Liver (tissue), 9 donors: ENCODE data around the gene CLCN2. TPM values are rescaled to one million over a fixed set of nuclear protein-coding genes. Genes with fewer than 3 reads are reported as not detected.

Source experiments
- DNase-seq: peaks from one replicate; pipeline ENCODE4 v3.0.0-alpha.2; 2017; ENCODE audit warnings: low spot score
- H3K27ac ChIP-seq, 2 donors: one replicate each; pipeline ENCODE4 v1.7.0; 2013; ENCODE audit warnings: inconsistent platforms in 2 of 2, low read length in 2 of 2, control low read depth in 1 of 2, low read depth in 1 of 2, mild to moderate bottlenecking in 1 of 2
- H3K27me3 ChIP-seq, 4 donors: one replicate each; pipeline versions ENCODE4 v1.6.1 to v1.7.0; 2013; ENCODE audit warnings: low read length in 3 of 4, inconsistent platforms in 1 of 4, mild to moderate bottlenecking in 1 of 4, moderate library complexity in 1 of 4; ENCODE audit not compliant: control insufficient read depth in 4 of 4, insufficient read depth in 4 of 4
- H3K36me3 ChIP-seq, 4 donors: one replicate each; pipeline versions ENCODE4 v1.6.1 to v1.7.0; 2013; ENCODE audit warnings: low read length in 3 of 4, mild to moderate bottlenecking in 3 of 4, low read depth in 1 of 4, moderate library complexity in 1 of 4; ENCODE audit not compliant: control insufficient read depth in 4 of 4, insufficient read depth in 3 of 4
- H3K4me1 ChIP-seq, 4 donors: one replicate each; pipeline versions ENCODE4 v1.6.1 to v1.7.0; 2013; ENCODE audit warnings: low read length in 3 of 4, mild to moderate bottlenecking in 3 of 4, moderate library complexity in 1 of 4; ENCODE audit not compliant: control insufficient read depth in 4 of 4, insufficient read depth in 4 of 4
- H3K4me3 ChIP-seq, 3 donors: one replicate each; pipeline versions ENCODE4 v1.6.1 to v1.7.0; 2013; ENCODE audit warnings: low read length in 3 of 3, control low read depth in 1 of 3, low read depth in 1 of 3, mild to moderate bottlenecking in 1 of 3
- H3K9ac ChIP-seq, 2 donors: one replicate each; pipeline ENCODE4 v1.7.0; 2013; ENCODE audit warnings: low read length in 2 of 2, mild to moderate bottlenecking in 2 of 2, moderate library complexity in 2 of 2, control low read depth in 1 of 2, low read depth in 1 of 2
- H3K9me3 ChIP-seq, 4 donors: one replicate each; pipeline versions ENCODE4 v1.6.1 to v1.7.0; 2013; ENCODE audit warnings: low read length in 3 of 4; ENCODE audit not compliant: control insufficient read depth in 4 of 4
- EGR1 ChIP-seq, 2 donors: IDR thresholded peaks; 2 replicates each; pipeline ENCODE4 v1.6.1; 2016 to 2018; ENCODE audit warnings: antibody characterized with exemption in 2 of 2, low read depth in 2 of 2
- FOXA1 ChIP-seq: IDR thresholded peaks from 2 replicates; pipeline ENCODE4 v1.6.1; 2016; ENCODE audit warnings: antibody characterized with exemption
- FOXA2 ChIP-seq: IDR thresholded peaks from 2 replicates; pipeline ENCODE4 v1.6.1; 2016; ENCODE audit warnings: antibody characterized with exemption
- GABPA ChIP-seq, 2 donors: IDR thresholded peaks in 1 of 2; conservative IDR thresholded peaks in 1 of 2; 2 replicates each; pipeline ENCODE4 v1.6.1; 2016; ENCODE audit warnings: antibody characterized with exemption in 2 of 2, mild to moderate bottlenecking in 1 of 2, moderate library complexity in 1 of 2
- HNF4G ChIP-seq: IDR thresholded peaks from 2 replicates; pipeline ENCODE4 v1.6.1; 2016; ENCODE audit warnings: antibody characterized with exemption
- JUND ChIP-seq, 2 donors: IDR thresholded peaks; 2 replicates each; pipeline ENCODE4 v1.6.1; 2016; ENCODE audit warnings: antibody characterized with exemption in 2 of 2
- NR2F2 ChIP-seq: IDR thresholded peaks from 2 replicates; pipeline ENCODE4 v1.6.1; 2016; ENCODE audit warnings: antibody characterized with exemption
- RAD21 ChIP-seq, 2 donors: IDR thresholded peaks; 2 replicates each; pipeline ENCODE4 v1.6.1; 2016; ENCODE audit warnings: antibody characterized with exemption in 2 of 2, mild to moderate bottlenecking in 2 of 2
- RXRA ChIP-seq, 2 donors: IDR thresholded peaks; 2 replicates each; pipeline ENCODE4 v1.6.1; 2017 to 2018; ENCODE audit warnings: antibody characterized with exemption in 2 of 2, mild to moderate bottlenecking in 1 of 2
- SP1 ChIP-seq: IDR thresholded peaks from 2 replicates; pipeline ENCODE4 v1.6.1; 2018; ENCODE audit warnings: antibody characterized with exemption, mild to moderate bottlenecking
- TAF1 ChIP-seq: conservative IDR thresholded peaks from 2 replicates; pipeline ENCODE4 v1.6.1; 2016; ENCODE audit warnings: antibody characterized with exemption, mild to moderate bottlenecking
- YY1 ChIP-seq: IDR thresholded peaks from 2 replicates; pipeline ENCODE4 v1.6.1; 2016; ENCODE audit warnings: antibody characterized with exemption, mild to moderate bottlenecking
- WGBS: extraction: QIAGEN DNeasy Blood & Tissue Kit; methylation state at CpG from one replicate; pipeline ENCODE4 v1.1.7; 2013; 5-methylcytosine and 5-hydroxymethylcytosine counted together
- polyA plus RNA-seq, 2 donors: library from polyadenylated mRNA; stranded (reverse) in 1 of 2; unstranded in 1 of 2; fragments of 200-250 nt in 1 of 2; fragments of >200 nt in 1 of 2; fragmentation: Nextera tagmentation in 1 of 2; extraction: Ambion mirVana in 1 of 2; gene quantifications; one replicate each; pipeline versions ENCODE4 v1.2.1 to v1.2.3, GENCODE V29; 2013 to 2015
- total RNA-seq, 2 donors: library from RNA; depleted of rRNA; stranded (reverse); fragments of >200 nt; gene quantifications; one replicate each; pipeline ENCODE4 v1.2.3, GENCODE V29; 2014
- TF ChIP-seq, protein P1 (sequence below): IDR thresholded peaks from 2 replicates; pipeline ENCODE4 v1.6.1; 2016; ENCODE audit warnings: antibody characterized with exemption, mild to moderate bottlenecking
- TF ChIP-seq, protein P2 (sequence below): IDR thresholded peaks from 2 replicates; pipeline ENCODE4 v1.6.1; 2016; ENCODE audit warnings: antibody characterized with exemption
- TF ChIP-seq, protein P3 (sequence below): IDR thresholded peaks from 2 replicates; pipeline ENCODE4 v1.6.1; 2016; ENCODE audit warnings: antibody characterized with exemption
- TF ChIP-seq, protein P4 (sequence below): fragments of 150-350 bp; IDR thresholded peaks from 2 replicates; pipeline ENCODE4 v1.5.1; 2017; ENCODE audit warnings: improper control_type of control experiment, low read depth, low read length; ENCODE audit not compliant: missing input control
- donor health status: healthy.
- donor health status: healthy.
- donor health status: healthy.
- donor health status: healthy.
- donor health status: healthy.

CLCN2 gene
- total and polyA plus RNA-seq, 4 donors = 1.1 to 3.9 (median 2.6) TPM

DNA sequence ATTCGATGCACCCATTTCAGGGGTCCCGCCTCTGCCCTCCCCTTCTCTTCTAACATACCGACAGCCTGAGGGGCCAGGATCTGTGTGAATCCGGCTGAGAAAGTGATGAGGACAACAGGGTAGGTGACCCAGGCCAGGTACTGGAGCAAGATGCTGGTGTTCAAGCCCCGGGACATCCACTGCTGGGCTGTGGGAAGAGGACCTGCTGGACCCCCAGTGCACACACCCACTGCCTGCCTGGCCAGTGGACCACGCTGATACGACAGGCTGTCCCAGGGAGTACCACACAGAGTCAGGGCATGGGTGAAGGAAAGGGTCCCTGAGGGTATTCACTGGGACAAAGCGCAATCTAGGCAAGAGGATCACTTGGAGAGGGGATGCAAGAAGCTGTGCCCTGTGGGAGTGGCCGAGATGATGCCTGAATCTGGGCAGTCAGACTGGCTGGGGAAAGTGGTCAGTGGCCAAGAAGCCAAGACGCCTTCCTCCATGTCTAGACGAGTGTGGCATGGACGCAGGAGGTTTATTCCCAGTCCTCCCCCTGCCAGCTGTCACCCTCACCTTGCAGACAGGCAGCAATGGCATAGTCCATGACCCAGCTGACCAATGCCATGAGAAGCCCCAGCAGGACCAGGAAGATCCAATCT lies 3.2 kb downstream of the CLCN2 start:
- peaks cover 0 to 17% (median 10%) of the 10 kb centered on the region in 4 donors for H3K4me1 ChIP-seq
- H3K36me3 ChIP-seq = no peaks in the 10 kb centered on the region
- no peak overlapping the region for H3K27ac ChIP-seq
- no peak overlapping the region for H3K4me3 ChIP-seq
- no peaks in the 10 kb centered on the region for H3K9me3 ChIP-seq
- TF ChIP-seq, protein P1, sequence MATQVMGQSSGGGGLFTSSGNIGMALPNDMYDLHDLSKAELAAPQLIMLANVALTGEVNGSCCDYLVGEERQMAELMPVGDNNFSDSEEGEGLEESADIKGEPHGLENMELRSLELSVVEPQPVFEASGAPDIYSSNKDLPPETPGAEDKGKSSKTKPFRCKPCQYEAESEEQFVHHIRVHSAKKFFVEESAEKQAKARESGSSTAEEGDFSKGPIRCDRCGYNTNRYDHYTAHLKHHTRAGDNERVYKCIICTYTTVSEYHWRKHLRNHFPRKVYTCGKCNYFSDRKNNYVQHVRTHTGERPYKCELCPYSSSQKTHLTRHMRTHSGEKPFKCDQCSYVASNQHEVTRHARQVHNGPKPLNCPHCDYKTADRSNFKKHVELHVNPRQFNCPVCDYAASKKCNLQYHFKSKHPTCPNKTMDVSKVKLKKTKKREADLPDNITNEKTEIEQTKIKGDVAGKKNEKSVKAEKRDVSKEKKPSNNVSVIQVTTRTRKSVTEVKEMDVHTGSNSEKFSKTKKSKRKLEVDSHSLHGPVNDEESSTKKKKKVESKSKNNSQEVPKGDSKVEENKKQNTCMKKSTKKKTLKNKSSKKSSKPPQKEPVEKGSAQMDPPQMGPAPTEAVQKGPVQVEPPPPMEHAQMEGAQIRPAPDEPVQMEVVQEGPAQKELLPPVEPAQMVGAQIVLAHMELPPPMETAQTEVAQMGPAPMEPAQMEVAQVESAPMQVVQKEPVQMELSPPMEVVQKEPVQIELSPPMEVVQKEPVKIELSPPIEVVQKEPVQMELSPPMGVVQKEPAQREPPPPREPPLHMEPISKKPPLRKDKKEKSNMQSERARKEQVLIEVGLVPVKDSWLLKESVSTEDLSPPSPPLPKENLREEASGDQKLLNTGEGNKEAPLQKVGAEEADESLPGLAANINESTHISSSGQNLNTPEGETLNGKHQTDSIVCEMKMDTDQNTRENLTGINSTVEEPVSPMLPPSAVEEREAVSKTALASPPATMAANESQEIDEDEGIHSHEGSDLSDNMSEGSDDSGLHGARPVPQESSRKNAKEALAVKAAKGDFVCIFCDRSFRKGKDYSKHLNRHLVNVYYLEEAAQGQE = no peak
- TF ChIP-seq FOXA2 = no peak
- TF ChIP-seq TAF1 = no peak
- no peak for TF ChIP-seq YY1
- TF ChIP-seq HNF4G = no peak
- TF ChIP-seq NR2F2 = no peak
- TF ChIP-seq FOXA1 = no peak
- TF ChIP-seq, protein P2, sequence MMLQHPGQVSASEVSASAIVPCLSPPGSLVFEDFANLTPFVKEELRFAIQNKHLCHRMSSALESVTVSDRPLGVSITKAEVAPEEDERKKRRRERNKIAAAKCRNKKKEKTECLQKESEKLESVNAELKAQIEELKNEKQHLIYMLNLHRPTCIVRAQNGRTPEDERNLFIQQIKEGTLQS = no peak
- TF ChIP-seq, protein P3, sequence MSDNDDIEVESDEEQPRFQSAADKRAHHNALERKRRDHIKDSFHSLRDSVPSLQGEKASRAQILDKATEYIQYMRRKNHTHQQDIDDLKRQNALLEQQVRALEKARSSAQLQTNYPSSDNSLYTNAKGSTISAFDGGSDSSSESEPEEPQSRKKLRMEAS = no peak
- no peak for TF ChIP-seq SP1
- no peak for TF ChIP-seq RAD21 (IDR thresholded peaks at IDR 0.05)
- TF ChIP-seq GABPA (IDR thresholded peaks at IDR 0.05 in 1 of 2, conservative IDR thresholded peaks at IDR 0.05 in 1 of 2) = no peak
- TF ChIP-seq RXRA (IDR thresholded peaks at IDR 0.05) = no peak
- no peak for TF ChIP-seq JUND (IDR thresholded peaks at IDR 0.05)
- no peak for TF ChIP-seq EGR1 (IDR thresholded peaks at IDR 0.05; ENCODE audit: low read depth in 2 of 2)
- DNase-seq = no peak
- no peak overlapping the region for H3K9ac ChIP-seq
- H3K27me3 ChIP-seq = no peaks in the 10 kb centered on the region
- 97% methylated on average over 12 of the region's 12 CpGs for WGBS

DNA sequence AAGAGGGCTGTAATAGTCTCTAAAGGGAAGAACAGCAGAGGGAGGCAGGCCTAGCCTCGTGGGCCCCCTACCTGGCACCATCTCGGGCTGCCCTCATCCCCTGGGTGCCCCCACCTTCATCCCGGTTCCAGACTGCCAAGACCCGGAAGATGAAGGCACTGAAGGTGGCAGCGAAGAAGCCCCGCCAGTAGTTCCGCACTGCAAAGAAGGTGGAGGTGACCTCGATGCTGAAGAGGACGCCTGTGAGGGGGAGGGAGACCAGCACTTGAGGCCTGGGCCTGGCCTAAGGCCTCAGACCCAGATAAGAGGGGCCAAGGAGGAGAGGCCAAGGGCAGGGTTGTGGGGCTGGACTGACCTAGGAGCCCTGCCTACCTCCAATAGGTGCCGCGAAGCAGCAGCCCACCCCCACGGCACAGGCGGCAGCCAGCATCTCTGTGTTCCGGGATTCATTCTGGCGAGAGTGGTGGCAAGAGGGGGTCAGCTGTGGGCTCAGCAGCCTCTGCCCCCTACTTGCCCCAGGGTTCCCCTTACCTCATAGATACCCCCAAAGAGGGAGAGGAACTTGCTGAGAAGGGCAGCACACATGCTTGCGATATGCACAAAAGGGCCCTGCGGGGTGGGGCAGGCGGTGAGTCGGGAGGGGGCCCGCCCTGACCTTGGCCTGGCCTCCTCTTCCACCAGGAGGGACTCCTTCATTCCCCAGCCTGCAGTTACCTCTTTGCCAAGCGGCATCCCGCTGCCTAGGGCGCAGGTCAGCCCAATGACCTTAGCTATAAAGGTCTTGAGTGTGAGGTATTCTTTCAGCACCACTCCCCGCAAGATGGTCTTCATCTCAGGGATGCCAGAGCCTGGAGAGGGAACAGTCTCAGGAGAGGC lies 3.9 kb downstream of the CLCN2 start:
- 94% methylated on average over 24 of the region's 24 CpGs for WGBS

More for the DNA sequence above, 3.9 kb downstream of the CLCN2 start:
- H3K4me1 ChIP-seq = peaks cover 1 to 16% (median 9%) of the 10 kb centered on the region in 4 donors
- H3K9me3 ChIP-seq = no peaks in the 10 kb centered on the region
- no peak overlapping the region for H3K27ac ChIP-seq
- TF ChIP-seq, protein P1 = no peak
- no peak for TF ChIP-seq FOXA2
- TF ChIP-seq, protein P4, sequence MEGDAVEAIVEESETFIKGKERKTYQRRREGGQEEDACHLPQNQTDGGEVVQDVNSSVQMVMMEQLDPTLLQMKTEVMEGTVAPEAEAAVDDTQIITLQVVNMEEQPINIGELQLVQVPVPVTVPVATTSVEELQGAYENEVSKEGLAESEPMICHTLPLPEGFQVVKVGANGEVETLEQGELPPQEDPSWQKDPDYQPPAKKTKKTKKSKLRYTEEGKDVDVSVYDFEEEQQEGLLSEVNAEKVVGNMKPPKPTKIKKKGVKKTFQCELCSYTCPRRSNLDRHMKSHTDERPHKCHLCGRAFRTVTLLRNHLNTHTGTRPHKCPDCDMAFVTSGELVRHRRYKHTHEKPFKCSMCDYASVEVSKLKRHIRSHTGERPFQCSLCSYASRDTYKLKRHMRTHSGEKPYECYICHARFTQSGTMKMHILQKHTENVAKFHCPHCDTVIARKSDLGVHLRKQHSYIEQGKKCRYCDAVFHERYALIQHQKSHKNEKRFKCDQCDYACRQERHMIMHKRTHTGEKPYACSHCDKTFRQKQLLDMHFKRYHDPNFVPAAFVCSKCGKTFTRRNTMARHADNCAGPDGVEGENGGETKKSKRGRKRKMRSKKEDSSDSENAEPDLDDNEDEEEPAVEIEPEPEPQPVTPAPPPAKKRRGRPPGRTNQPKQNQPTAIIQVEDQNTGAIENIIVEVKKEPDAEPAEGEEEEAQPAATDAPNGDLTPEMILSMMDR = no peak
- TF ChIP-seq, protein P2 = no peak
- no peak overlapping the region for H3K4me3 ChIP-seq
- DNase-seq = no peak
- H3K27me3 ChIP-seq = no peaks in the 10 kb centered on the region
- no peak overlapping the region for H3K9ac ChIP-seq
- H3K36me3 ChIP-seq = no peaks in the 10 kb centered on the region
